HG03521 (cell line): Measurements from ENCODE around the gene SPTBN1.

Experiments used
- ATAC-seq: cut with Tn5 transposase; IDR thresholded peaks from one replicate; pipeline ENCODE4 v1.9.1; 2021; ENCODE audit warnings: mild to moderate bottlenecking, moderate library complexity; ENCODE audit not compliant: unreplicated experiment

SPTBN1 gene

DNA sequence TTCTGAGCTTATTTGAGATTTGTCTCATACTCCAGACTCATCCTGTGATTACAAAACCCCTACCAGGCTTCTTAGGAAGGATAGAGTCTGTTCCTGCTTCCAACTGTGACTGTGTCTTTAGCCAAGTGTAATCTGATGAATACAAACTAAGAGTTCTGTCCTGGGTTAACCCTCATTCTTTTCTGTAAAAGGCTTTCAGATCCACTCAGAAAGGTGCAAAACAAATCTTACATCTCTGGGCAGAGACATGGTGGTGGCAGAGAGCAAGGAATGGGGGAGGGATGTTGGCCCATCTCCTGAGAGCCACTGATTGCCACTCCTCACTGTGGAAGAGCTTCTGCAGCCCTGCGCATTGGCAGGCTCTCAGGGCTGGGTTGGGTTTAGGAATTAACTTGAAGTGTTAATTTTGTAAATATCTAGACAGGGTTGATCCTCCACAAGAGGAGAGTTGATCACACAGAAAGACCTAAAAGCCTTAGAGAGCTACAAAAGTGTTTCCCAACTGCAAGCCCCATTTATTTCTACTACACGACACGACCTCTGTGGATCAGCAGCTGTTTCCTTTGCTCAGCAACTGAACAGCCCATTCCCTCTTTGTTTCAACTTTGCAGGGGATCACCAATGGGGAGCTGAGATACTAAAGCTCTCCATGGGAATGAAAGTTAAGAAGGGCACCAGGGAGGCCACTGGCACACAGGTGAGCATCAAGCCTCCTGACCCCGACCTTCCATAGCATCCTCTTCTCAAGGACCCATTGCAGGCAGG lies 23.7 kb upstream of the SPTBN1 start:
- ATAC-seq = no peak

DNA sequence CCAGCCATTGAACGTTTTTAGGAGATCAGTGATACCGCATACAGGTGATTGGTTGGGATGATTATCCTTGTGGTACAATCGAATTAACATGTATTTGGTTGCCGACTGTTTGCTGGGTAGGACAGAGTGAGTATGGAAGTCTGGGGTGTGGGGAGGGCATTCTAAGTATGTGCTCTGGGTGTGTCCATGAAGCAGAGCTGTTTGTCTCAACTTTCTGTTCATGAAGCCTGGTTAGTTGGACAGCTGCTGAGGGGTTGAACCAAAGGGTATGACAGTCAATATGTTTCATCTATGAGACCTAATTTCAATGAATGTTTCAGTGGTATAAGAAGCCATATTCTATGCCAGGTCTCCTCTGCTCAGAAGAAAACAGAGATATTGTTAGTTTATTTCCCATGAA lies 21.9 kb upstream of the SPTBN1 start:
- ATAC-seq = no peak

GRCh38 chr2:54434711-54435110 lies 21.4 kb upstream of the SPTBN1 start:
- no peak for ATAC-seq

- no peak for ATAC-seq
These were observed 20.6 kb upstream of the SPTBN1 start for GRCh38 chr2:54435325-54436226.

DNA sequence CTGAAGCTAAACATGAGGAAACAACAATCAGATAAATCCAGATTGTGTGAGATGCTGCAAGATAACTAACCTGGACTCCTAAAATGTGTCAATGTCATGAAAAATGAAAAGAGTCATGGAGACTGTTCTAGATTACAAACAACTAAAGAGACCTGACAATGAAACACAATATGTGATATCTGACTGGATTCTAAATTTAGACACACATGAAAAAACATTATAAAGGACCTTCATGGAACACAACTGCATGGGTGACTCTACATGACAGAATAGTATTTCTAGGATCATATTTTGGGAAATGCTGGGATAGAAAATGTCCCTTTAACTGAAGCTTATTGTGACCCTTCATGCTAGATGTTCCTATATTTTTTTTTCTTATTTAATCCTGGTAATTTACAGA lies 18.5 kb upstream of the SPTBN1 start:
- no peak for ATAC-seq

DNA sequence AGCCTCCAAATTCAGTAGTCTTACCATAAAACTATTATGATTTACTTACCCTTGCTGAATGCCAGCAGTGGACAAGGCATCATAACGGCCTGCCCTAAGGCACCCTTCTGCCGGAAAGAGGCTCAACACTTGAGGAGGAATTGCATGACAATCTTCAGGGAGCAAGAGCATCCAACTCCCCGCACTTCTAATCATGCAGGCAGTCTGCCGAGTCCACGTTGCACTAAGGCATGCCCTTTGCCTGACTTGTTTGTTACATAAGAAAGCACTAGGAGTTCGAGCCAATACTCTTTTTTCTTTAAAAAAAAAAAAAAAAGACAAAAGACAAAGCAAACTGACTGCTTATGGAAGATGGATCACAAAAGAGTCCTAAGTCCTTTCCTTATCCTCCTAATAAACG lies 17.9 kb upstream of the SPTBN1 start:
- ATAC-seq = no peak

DNA sequence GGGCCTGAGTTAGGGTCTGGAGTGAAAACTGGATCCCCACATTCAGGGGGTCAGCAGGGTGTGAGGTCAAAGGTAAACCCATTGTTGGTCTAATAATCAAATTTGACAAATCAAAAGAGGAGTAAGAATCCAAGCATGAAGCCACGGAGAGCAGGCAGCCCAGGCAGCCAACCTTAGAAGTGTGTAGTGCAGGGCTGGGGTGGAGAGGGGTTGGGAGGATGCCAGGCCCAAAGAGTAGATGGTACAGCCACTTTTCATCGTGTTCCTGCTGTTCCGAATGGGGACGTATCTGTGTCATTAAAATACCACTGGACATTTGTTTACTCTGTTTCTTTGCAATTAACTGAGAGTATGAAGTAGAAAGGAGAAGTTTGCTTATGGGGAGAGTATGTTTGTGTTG lies 16.5 kb upstream of the SPTBN1 start:
- no peak for ATAC-seq

- ATAC-seq = no peak
These were observed 16.1 kb upstream of the SPTBN1 start for GRCh38 chr2:54440050-54440449.

DNA sequence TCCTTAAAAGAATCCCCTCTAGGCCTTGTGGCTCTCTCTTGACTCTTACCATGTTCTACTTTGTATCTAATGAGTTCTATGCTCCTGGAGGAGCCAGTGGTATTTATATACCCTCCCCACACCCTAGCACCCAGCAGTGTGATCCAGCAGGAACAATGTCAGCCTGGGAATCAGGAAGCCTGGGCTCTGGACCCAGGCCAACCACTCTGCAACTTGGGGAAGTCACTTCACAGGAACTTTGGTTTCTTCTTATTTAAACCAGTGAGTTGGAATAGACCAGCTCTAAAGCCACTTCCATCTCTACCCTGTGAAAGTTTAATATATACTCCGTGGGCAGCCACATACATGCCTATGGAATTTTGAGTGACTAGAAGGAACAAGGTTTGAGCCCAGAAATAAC lies 11.6 kb upstream of the SPTBN1 start:
- ATAC-seq = no peak

GRCh38 chr2:54446122-54446521 lies 10.0 kb upstream of the SPTBN1 start:
- ATAC-seq = no peak

DNA sequence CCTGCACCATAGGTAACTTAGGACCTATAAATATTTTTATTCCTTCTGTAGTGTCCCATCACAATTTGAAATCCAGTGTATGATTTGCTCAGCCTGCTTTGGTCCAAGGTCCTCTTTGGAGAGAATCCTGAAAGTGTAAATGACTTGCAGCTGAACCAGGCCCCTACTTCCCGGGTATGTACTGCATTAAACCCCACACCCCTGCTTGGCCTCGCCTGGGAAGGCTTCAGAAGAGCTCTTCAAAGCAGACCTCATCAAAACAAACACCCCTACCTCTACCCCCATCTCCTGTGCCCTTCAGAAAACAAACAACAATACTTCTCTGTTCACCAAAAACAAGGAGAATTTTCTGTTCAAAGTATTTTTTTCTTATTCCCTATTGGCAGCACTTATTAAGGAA lies 9.5 kb upstream of the SPTBN1 start:
- no peak for ATAC-seq

GRCh38 chr2:54454548-54455130 lies 1.5 kb upstream of the SPTBN1 start:
- no peak for ATAC-seq

DNA sequence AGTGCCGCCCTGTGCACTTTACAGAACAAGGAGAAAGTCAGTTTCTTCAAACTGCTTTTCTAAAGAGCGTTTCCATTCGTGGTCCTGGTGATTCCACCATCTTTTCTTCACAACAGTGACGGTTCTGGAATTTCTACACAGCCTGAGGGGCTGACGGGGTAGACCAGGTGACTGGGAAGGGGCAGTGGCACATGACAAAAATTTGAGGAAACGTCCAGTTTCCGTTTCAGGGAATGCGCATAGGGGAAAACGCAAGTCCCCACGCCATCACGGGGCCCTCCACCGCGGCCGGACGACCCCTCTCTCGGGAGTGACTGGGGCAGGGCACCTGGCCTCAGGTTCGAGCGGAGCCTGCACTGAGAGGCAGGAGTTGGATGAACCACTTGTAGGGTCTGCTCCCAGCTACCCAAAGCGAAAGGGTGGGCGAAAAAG lies 980 bp upstream of the SPTBN1 start:
- ATAC-seq = no peak

DNA sequence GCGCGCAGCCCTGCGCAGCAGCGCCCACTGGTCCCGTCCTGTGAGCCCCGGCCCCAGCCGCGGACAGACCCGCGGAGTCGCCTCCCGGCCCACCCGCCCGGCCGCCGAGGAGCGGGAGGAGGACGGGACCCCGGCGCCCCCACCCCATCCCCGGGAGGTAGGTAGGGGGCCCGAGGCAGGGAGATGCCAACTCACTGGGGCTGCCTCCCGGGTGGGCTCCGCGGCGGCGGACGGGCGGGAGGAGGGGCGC lies 160 bp downstream of the SPTBN1 start:
- ATAC-seq = no peak

DNA sequence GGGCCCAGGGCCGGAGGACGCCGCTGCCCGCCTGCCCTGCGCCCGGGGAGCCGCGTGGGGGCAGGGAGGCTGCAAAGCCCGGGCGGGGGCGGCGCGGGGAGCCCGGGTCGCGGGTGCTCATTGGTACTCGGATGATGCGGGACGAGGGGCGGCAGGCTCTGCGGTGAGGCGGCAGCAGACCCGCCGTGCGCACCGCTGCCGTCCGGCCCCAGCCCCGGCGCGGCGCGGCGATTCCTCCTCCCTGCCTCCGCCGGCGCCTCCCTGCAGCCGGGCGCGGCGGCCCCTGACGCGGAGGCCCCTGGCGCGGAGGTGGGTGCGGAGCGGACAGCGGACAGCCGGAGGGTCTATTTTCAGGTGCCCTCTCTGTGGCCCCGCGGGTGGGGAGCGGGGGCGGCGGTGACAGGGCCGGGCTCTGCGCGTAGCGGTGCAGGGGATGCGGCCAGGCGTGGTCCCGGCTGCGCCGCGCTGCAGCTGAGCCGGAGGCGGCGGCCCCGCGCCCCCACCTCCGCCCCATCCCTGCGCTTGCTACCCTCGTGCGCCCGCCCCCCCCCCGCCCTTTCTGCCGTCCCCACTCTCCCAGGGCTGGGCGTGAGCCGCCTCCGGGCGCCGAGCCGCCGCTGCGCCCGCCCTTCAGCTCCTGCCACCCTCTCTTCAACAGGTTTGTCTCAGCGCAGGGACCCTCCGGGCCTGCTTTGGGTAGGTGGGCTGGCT lies 640 bp downstream of the SPTBN1 start:
- ATAC-seq = peak; percentile 36

- no peak for ATAC-seq
These were observed 1.3 kb downstream of the SPTBN1 start for GRCh38 chr2:54457323-54458023.

DNA sequence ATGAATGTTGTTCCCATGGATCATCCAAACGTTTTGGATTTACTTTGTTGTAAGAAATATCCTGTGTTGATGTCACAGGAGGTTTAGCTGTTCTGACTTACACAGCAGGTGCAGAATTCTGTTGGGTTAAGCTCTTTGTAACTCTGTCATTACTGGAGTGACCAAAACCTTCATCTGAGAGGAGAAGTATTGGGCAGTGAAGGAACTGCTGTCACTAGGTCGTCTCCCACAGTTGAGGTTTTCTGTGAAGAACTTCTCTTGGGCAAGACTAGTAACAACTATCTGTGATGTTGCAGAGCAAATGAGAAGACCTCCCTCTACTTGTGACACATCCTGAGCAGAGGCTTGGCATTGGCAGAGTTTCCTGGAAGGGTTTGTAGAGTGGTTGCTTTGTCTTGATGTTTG lies 2.9 kb downstream of the SPTBN1 start:
- no peak for ATAC-seq

- no peak for ATAC-seq
These were observed 5.1 kb downstream of the SPTBN1 start for GRCh38 chr2:54461261-54461660.

DNA sequence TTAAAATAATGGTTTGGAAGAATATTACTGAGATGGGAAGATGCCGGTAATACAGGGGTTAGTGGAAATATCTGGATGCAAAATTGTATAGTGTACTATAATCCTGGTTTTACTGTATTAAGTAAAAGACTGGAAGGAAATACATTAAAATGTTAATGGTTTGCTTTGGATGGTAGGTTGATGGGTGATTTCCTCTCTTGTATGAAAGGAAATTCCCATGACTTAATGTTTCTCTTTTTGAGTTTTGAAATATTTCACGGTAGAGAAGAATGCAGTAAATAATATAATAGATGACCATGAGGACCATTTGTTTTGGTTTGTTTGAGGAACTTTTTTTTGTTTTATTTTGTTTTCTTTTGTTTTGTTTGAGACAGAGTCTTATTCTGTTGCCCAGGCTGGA lies 8.2 kb downstream of the SPTBN1 start:
- ATAC-seq = no peak

- ATAC-seq = no peak
These were observed 9.0 kb downstream of the SPTBN1 start for GRCh38 chr2:54465143-54465542.

GRCh38 chr2:54466870-54467269 lies 10.7 kb downstream of the SPTBN1 start:
- no peak for ATAC-seq
